ENCODE data around the gene CEP41.

DNA sequence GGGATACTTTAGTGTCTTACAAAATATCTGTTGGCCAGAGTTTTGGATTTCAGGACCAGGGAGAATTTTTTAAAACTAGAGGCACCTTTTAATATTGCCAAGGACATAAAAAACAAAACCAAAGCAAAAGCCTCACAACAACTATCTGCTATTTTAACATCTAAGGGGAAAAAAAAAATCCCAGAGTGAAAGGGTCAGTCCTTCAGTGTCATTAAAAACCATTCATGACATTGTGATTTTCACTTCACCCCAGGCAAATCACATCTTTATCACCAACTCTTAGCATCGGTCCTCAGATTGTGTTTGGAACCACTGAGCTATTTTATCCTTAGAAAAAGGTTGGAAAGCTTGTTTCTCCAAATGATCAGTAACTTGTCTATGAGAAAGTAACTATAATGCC lies 10.7 kb downstream of the CEP41 start:
- TF ChIP-seq GATA3 (IDR thresholded peaks at IDR 0.05; ENCODE audit: low read depth, low read length), result no peak
- no peak for TF ChIP-seq GATA2 (IDR thresholded peaks at IDR 0.05; ENCODE audit: low read depth, low read length)
